ENCODE results near the gene NUDT6.
A peak's percentile ranks its signal among the peaks of the same experiment; 100 is the strongest.
"Not testable (repeated sequence)": the region's sequence is repeated elsewhere in the genome, so short reads cannot be mapped to it uniquely, and the experiment has no call there.

The NUDT6 gene, protein sequence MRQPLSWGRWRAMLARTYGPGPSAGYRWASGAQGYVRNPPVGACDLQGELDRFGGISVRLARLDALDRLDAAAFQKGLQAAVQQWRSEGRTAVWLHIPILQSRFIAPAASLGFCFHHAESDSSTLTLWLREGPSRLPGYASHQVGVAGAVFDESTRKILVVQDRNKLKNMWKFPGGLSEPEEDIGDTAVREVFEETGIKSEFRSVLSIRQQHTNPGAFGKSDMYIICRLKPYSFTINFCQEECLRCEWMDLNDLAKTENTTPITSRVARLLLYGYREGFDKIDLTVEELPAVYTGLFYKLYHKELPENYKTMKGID

DNA sequence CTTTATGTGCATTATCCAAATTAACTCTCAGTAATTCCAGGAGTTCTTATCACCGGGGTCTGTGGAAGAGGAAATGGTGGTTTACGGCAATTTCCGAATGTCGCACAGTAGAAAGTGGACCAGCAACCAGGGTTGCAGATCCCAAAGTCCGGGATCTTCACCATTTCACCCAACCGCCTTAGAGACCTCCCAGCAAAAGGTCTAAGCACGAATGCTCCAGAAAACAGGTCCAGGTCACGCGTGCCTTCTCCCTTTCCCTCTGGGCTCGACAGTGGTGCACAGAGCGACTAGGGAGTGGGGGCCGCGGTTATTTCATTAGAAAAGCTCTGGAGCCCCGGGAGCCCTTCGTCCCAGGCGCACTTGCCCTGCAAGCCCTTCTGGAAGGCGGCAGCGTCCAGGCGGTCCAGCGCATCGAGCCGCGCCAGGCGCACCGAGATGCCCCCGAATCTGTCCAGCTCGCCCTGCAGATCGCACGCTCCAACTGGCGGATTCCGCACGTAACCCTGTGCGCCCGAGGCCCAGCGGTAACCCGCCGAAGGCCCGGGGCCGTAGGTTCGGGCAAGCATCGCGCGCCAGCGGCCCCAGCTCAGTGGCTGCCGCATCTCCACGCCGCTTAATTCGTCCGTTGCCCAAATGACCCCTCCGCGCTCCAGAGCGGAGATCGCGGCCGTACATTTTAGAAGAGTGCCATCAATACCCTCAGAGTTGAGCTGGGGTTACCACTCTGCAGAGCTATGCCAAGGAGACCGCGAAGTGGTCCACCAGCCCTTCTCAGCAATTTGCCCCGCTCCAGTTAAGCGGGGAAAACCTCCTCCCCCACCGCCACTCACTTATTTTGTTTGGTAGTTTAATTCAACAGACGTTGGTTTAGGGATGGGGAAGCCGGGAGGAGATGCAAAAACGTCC, at the start of gene NUDT6:
TSS of gene NUDT6 (minus strand) at position 627 of the 906 bp plus-strand sequence. CDS start at position 602, 25 bp downstream.
- no peak for DNase-seq

DNA sequence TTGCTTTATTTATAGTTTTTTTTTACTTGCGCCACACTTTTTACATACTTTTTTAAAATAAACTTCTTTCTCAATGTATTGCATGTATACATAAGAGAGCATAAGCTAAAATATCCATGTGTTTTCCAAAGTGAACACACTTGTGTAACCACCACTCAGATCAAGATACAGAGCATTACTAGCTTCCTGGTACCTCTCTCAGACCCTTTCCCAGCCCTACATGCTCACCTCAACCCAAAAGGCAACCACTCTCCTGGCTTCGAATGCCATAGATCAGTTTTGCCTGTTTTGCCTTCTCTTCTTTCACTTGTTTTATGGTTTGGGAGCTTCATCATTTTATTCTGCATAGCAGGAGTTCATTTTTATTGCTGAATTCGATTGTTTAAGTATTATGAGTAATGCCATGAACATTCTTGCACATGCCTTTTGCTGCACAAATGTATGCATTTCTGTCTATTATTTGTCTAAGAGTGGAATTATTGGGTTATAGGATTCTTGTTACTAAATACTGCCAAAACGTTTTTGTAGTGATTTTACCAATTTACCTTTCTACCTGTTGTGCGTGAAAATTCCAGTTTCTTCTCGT, 45.9 kb upstream of the NUDT6 start:
- DNase-seq = no peak

DNA sequence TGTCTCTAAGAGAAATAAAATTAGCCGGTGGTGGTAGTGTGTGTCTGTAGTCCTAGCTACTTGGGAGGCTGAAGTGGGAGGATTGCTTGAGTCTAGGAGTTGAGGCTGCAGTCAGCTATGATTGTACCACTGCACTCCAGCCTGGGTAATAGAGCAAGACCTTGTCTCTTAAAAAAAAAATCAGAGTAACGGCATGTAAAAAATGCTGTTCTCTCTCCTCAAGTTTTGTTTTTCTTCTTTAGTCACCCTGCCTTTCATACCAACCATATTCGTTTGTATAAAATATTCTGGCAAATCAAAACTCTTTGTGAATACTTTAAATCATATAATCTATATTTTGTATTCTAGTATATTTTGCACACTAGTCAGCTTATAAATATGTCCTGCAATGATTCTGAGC, 44.8 kb upstream of the NUDT6 start:
- DNase-seq = no peak

DNA sequence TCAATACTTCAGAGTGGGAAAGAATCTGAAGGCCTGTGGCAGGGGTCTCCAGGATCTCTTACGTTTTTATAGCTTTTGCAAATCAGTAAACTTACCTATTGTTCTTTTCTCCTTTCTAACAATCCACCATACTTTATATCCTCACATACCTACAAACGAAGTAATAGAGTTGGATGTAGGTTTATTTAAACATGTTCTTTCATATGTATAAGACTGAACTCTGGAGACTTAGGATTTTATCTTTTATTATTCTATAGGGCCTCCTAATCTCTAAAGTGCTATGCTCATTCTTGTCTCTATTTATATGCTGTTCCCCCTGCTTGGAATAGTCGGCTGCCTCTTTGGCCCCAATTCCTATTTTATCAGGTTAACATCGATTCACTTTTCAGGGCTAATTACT, 43.8 kb upstream of the NUDT6 start:
- no peak for DNase-seq

DNA sequence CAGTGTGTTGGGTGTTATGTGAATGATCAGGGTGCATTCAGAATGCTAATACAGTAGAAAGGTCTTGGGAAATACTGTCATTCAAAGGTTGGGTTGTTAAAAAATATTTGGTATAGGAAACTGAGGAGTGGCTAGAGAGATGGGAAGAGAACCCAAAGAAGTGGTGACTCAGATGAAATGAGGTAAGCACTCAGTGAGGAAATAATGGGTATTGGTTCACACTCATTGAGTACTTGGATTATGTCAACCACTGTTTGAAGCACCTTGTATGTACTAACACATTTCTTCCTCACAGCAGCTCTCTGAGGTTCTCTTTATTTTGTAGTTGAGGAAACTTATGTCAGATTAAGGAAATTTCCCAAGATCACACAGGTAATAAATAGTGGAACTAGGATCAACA, 40.8 kb upstream of the NUDT6 start:
- DNase-seq = no peak

DNA sequence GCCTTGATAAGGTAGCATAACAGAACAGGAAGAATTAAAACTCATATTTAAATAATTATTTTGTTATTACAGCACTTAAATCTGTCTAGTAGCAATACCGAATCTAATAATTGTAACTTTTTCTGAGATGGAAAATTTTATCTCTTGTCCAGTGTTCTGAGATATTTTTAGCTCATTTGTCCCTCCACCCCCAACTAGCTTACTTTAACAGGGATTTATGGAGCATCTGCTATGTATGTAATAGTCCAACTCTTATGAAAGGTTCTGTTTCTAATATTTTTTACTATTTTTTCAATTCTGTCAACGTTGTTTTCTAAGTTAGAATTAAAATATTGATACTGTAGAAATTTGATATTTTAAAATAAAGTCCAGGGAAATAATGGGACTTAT, 38.2 kb upstream of the NUDT6 start:
- no peak for DNase-seq

DNA sequence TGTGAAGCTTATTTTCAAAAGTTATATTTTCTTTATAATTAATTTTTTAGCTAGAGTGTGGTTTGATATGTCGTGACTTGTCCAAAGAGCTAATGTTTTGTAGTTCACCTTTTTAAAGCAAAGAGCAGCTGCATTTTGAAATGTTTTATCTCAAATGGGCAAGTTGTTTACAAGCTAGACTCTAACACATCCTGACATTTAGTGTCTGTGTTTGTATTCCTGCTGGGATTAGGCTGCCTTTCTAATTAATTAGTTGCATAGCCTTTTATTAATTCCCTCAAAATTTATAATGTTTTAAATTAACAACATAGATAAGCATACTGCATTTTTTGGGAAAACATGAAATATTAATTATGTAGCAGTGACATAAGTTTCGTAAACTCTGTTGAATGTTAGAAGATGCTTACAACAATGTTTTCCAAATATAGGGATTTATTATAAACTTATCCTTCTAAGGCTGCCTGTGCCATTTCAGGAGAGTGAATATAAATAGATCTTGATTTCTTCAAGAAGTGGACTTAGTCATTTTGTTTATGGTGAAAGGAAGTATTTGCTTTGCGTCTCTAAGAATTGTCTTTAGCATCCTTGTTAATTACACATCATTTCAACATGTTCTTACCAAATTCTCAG, 37.7 kb upstream of the NUDT6 start:
- no peak for DNase-seq

DNA sequence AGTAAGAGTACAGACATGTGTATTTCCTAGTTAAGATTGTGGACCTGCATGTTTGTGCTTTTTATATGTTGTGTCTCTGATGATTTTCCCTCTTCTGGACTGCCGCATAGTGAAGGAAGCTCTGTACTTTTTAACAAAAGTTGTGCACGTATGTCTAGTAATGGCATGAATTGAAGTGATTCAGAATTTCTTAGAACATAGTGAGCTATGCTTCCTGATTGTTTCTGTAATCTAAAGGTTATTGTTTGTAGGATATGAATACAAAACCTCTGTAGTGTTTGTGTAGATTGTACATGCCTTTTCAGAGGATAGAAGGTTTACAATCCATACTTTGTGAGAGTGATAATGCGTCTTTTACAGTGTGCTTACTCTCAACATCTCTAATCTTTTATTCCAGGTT, 37.0 kb upstream of the NUDT6 start:
- no peak for DNase-seq

DNA sequence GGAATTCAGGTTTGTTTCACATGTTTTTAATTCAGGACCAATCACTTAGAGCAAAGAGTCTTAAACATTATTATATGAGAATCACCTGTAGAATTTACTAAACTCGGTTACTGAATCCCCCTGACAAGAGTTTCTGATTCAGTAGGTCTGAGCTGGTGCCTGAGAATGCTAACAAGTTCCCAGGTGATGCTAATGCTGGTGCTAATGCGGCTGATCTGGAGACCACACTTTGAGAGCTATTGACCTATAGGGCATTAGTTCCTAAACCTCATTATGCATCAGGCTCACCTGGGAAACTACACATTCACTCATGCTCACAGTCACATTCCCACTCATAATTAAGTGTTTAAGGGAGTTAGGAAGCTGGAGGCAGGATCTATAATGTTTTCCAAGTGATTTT, 36.1 kb upstream of the NUDT6 start:
- no peak for DNase-seq

DNA sequence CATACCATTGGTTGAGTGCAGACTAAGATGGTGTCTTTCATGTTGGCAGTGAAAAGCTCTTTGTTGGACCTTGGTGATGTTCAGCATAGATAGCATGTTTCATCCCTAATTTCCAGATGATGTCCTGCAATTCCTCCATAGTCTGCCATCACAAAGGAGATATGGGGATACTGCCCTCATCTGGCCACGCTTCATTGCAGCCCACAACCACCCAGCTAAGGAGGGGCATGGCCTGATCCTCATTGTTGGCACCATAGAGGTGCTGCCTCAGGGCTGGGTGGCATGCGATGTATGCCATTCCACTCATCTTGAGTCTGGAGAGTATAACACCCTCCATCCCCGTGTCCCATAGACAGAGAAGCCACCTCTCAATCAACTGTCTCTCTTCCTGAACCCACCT, 31.5 kb upstream of the NUDT6 start:
- DNase-seq = no peak

DNA sequence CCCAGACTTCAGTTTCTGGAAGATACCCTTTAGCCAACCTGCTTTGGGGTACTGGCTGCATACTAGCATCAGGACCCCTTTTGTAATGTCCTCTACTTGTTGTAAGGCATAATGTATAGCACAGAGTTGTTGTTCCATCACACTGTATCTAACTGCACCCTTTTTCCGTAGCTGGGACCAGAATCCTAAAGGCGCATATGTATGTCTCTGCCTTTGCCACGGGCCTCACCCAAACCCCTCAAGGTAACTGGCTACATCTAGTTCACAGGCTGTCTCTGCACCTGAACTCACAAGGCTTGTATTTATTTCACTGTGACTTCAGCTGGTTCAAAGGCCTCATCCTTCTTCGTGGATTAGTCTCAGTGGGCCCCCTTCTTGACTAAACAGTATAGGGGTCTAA, 29.6 kb upstream of the NUDT6 start:
- DNase-seq = no peak

DNA sequence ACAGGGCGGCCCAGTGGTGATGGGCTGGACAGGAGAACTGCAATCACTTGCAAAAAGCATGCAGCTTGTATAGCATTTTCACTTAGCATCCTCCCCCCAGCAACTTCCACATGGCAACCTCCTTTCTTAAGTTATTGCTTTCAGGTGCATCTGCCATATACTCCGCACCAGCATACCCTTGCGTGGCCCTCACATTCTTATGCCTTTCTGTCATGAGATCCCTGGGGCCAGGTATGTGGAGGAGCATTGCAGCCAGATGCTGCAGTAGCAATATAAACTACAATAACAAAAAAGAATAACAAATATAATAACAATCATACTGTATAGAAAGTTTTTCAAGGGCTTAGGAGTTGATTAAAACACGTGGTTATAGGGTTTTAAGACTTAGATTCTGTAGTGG, 26.3 kb upstream of the NUDT6 start:
- DNase-seq = no peak

DNA sequence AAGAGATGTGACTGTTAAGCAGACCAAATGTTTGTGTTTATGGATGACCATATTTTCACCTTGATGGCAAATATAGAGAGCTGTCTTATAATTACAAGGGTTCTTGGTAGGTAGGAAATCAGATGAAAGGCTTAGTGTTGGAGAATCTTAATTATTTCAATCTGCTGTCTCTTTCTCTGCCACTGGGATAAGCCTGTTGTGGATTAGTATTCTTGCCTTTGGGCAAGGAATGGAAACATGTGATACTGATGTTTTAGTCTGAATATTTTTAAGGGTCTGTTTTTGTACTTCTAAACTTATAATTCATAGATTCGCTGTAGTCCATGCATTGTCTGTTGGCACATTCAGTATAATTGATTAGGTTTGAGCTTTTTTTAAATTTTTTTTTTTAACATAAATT, 23.7 kb upstream of the NUDT6 start:
- no peak for DNase-seq

DNA sequence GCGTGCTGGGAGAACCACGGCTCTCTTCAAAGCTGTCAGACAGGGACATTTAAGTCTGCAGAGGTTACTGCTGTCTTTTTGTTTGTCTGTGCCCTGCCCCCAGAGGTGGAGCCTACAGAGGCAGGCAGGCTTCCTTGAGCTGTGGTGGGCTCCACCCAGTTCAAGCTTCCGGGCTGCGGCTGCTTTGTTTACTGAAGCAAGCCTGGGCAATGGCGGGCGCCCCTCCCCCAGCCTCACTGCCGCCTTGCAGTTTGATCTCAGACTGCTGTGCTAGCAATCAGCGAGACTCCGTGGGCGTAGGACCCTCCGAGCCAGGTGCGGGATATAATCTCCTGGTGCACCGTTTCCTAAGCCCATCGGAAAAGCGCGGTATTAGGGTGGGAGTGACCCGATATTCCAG, 22.7 kb upstream of the NUDT6 start:
- not testable (repeated sequence) for DNase-seq

DNA sequence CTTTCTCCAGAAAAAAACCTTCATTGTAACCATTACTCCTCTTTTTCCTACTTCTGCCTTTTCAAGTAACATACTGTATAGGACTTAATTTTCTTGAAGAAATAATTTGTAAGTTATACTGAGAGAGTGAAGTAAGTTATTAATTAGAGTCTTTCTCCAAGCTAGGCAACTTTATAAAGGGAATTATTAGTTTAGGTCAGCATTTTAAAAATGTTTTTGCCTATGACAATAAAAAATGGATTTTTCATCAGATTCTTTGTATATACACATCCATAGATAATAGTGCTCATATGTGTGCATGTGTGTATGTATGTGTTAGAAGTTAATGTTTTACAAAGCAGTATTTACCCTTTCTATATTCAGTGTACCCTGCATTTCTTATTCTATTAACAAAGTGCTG, 10.4 kb upstream of the NUDT6 start:
- no peak for DNase-seq

DNA sequence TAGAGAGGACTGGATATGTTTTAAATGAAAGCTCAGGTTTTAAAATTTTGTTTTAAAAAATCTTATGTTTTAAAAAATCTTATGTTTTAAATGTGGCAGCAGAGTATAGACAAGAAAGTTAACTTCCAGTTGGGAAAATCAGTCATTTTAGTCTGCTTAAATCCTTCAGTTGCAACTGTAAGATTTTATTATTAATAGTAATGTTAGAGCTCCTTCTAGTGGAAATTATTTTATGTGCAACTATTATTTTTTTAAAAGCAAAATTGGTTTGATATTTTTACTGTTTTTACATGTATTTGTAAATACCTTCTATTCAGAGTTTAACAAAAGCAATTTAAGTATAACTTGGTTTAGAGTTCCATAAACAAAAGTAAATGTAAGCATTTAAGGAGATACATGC, 8.5 kb upstream of the NUDT6 start:
- DNase-seq = peak; percentile 26

DNA sequence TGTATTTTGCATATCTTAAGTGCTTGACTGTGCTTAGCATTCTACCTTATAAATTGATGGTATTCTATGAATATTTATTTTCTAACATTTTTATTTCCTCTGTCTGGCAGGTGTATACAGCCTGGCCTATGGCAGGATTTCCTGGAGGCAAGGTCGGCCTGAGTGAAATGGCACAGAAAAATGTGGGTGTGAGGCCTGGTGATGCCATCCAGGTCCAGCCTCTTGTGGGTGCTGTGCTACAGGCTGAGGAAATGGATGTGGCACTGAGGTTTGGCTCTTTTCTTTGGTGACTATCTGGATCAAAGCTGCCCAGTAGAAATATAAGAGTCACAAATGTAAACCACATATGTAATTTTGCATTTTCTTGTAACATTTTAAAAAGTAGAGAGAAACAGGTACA, 6.5 kb upstream of the NUDT6 start:
- DNase-seq = no peak

DNA sequence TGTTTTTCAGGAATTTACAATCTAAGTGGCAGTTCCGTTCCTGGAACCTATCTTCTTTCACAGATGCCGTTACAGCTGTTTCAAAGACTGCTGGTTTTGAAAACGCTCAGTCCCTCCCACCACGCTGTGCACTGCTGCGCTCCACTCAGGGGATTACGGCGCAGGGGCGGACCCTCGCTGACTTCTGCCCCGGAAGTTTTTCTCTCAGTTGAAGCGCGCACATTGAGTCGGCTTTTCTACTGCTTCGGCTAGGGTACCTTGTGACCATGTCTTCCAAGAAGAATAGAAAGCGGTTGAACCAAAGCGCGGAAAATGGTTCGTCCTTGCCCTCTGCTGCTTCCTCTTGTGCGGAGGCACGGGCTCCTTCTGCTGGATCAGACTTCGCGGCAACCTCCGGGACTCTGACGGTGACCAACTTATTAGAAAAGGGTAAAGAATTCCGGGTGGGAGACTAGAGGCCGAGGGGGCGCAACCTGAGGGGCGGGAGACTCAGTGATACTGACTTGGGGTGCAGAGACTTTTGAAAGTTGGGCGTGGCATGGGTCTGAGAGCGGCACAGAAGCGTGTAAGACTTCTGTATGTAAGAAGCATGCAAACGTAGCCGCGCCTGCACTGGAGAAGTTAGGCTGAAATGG, 597 bp upstream of the NUDT6 start:
- peak; percentile 66 for DNase-seq

DNA sequence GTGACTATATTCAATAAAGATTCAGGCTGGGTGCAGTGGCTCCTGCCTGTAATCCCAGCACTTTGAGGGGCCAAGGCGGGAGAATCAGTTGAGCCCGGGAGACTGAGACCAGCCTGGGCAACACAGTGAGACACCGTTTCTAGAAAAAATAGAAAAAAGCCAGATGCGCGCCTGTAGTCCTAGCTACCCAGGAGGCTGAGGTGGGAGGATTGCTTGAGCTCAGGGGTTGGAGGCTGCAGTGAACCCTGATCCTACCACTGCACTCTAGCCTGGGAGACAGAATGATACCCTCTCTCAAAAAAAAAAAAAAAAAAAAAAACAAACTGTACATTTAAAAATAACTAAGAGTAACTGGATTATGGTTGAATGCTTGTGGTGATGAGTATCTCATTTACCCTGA, 1.1 kb downstream of the NUDT6 start:
- no peak for DNase-seq

DNA sequence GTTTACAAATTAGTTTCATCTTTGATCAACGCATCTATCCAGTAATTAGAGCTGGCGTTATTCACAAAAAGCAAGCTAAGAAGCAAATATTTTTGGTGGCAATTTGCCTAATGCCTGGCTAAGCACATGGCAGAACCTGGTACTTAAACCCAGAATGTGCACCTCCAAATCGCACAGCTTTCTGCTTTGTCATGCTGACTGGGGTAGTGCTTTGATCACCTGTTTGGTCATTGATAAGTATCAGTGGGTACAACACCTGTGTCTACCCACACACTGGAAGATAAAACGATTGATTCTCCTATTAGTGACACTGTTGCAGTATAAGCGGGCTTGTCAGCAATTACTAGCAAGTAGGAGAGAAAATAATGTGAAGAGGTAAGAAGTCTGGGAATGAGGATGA, 1.9 kb downstream of the NUDT6 start:
- no peak for DNase-seq

DNA sequence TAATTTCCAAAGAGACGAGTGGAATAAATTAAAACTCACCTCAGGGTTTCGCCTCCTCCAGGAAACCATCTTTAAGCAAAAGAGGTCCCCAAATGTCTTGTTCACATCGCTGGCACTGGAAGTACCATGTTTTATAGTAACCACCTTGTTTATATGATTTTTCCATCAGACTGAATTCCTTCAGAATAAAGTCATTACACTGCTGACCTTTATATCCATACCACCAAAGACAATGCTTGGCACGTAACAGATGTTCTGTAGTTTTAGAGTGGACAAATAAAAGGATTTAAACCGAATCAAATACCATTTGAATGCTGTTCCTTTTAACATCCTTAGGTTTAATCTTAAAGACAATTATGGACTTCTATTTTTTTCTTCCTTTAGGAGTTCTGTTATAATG, 4.7 kb downstream of the NUDT6 start:
- DNase-seq = no peak

DNA sequence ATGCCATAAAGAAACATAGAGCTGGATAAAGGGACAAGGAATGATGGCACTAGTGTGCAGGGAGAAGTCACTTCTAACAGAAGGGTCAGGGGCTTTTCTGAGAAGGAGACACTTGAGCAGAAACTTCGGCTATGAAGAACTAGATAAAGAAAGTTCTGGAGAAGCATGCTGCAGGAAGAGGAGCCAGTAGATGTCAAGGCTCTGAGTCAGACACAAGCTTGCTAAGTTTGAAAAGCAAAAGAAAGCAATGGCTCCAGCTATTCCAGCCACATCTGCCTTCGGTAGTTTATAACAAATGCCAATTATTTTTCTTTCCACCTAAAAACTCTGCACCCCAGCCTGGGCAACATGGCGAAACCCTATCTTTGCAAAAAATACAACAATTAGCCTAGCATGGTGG, 7.5 kb downstream of the NUDT6 start:
- no peak for DNase-seq

DNA sequence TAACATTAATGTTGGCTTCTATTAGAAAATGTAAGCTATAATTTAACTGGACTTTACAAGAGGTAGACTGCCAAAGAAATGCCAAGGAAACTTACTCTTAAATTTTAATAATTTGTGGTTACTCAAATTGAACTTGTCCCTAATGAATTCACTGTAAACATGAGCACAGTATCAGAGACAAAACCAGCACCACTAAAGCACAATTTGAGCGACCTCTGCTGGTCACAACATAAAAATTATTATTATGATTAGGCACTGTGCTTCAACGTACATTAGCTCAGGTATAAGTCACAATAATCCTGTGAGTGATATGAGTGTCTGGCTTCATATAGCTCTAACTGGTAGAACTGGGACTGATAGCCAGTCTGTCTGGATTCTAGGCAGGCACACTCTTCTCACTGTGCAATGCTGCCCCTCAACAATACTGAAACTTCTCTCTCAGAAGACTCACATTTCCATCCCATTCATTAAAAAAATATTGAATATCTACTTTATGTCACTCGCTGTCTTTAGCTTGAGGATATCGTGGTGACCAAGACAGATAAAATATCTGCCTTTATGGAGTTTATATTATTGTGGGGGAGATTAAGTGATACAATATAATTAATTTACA, 8.0 kb downstream of the NUDT6 start:
- DNase-seq = no peak

All from NCI-H1694 treated with DMSO at 0.1 percent for 48 hours (cell line).